Ectodermal cell (in vitro differentiated cells): ENCODE data around the gene PAEP.

ENCODE experiments used
- H3K27ac ChIP-seq: 2 replicates; pipeline ENCODE4 v1.7.0; 2013; ENCODE audit warnings: mild to moderate bottlenecking, low read depth, low read length; ENCODE audit not compliant: insufficient read depth, poor library complexity, severe bottlenecking
- H3K27me3 ChIP-seq: 2 replicates; pipeline ENCODE4 v1.7.0; 2013; ENCODE audit warnings: mild to moderate bottlenecking, low read length; ENCODE audit not compliant: insufficient read depth, control insufficient read depth, poor library complexity, severe bottlenecking
- H3K36me3 ChIP-seq: one replicate; pipeline ENCODE4 v1.7.0; 2013; ENCODE audit warnings: low read length; ENCODE audit not compliant: control insufficient read depth, insufficient read depth
- H3K4me1 ChIP-seq: one replicate; pipeline ENCODE4 v1.7.0; 2013; ENCODE audit warnings: low read length; ENCODE audit not compliant: control insufficient read depth, insufficient read depth
- H3K4me3 ChIP-seq: 2 replicates; pipeline ENCODE4 v1.7.0; 2013; ENCODE audit warnings: low read depth, low read length, control low read depth; ENCODE audit not compliant: insufficient read depth
- H3K9me3 ChIP-seq: 2 replicates; pipeline ENCODE4 v1.7.0; 2013; ENCODE audit warnings: mild to moderate bottlenecking, low read length, moderate library complexity; ENCODE audit not compliant: control insufficient read depth
- WGBS, 2 experiments: methylation state at CpG; one replicate each; pipeline ENCODE4 v1.1.7; 2013; ENCODE audit warnings: missing lambda C conversion rate in 2 of 2; 5-methylcytosine and 5-hydroxymethylcytosine counted together

Gene PAEP

GRCh38 chr9:135577256-135577655 is 15.7 kb downstream of the PAEP start:
- no peaks in the 10 kb centered on the region for H3K9me3 ChIP-seq
- H3K4me1 ChIP-seq: no peaks in the 10 kb centered on the region
- no peak overlapping the region for H3K4me3 ChIP-seq
- no peaks in the 10 kb centered on the region for H3K36me3 ChIP-seq
- H3K27ac ChIP-seq: no peak overlapping the region
- H3K27me3 ChIP-seq: no peaks in the 10 kb centered on the region
- WGBS, 2 experiments: 91 to 93% methylated on average over 10 of the region's 10 CpGs

- H3K4me3 ChIP-seq: no peak overlapping the region
- 57 to 58% methylated on average over 2 of the region's 2 CpGs for WGBS, 2 experiments
- no peak overlapping the region for H3K27ac ChIP-seq
- no peaks in the 10 kb centered on the region for H3K9me3 ChIP-seq
- H3K36me3 ChIP-seq: no peaks in the 10 kb centered on the region
- H3K4me1 ChIP-seq: no peaks in the 10 kb centered on the region
- no peaks in the 10 kb centered on the region for H3K27me3 ChIP-seq
Observed at GRCh38 chr9:135579356-135579755, 17.8 kb downstream of the PAEP start.

- H3K36me3 ChIP-seq: no peaks in the 10 kb centered on the region
- no peaks in the 10 kb centered on the region for H3K4me1 ChIP-seq
- no peak overlapping the region for H3K27ac ChIP-seq
- H3K9me3 ChIP-seq: no peaks in the 10 kb centered on the region
- no peak overlapping the region for H3K4me3 ChIP-seq
- H3K27me3 ChIP-seq: no peaks in the 10 kb centered on the region
- 79 to 81% methylated on average over 10 of the region's 10 CpGs for WGBS, 2 experiments
Observed at GRCh38 chr9:135579889-135580660, 18.5 kb downstream of the PAEP start.

- WGBS, 2 experiments: 95% methylated on average over 11 of the region's 11 CpGs
- H3K4me1 ChIP-seq: no peaks in the 10 kb centered on the region
- no peak overlapping the region for H3K4me3 ChIP-seq
- no peaks in the 10 kb centered on the region for H3K36me3 ChIP-seq
- H3K27me3 ChIP-seq: no peaks in the 10 kb centered on the region
- no peaks in the 10 kb centered on the region for H3K9me3 ChIP-seq
- H3K27ac ChIP-seq: no peak overlapping the region
Observed at GRCh38 chr9:135580664-135581380, 19.3 kb downstream of the PAEP start.

DNA sequence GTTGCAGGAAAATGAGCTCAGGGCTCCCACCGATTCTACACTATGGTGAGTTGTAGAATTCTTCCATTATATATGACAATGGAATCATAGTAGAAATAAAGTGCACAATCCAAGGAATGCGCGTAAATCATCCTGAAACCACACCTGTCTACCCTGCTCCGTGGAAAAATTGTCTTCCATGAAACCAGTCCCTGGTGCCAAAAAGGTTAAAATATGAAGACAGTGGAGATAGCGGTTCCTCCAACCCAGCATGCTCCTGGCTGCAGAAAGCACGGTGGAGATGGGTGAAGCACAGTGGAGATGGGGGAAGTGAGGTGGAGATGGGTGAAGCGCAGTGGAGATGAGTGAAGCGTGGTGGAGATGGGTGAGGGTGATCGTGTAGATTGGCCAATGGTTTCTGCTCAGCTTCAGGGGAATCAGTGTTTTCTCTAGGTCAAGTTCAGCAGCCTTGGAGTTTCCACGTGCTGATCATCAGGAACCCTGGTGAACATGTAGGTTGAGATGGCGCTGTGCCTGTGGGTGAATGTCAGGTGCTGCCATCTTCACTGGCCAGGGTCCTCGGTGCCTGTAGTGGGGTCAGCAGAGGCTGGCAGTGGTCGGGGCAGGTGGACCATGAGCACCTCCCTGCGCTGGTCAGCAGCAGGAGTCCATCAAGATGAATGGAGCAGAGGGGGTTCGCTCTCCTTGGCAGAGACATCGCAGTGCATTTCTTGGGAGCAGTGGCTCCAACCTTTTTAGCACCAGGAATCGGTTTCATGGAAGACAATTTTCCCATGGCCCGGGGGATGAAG is 20.3 kb downstream of the PAEP start:
- WGBS, 2 experiments: 93 to 95% methylated on average over 17 to 18 of the region's 18 CpGs
- Histone ChIP-seq H3K36me3 (no peaks in the 10 kb centered on the region), H3K27me3 (no peaks in the 10 kb centered on the region), H3K4me1 (no peaks in the 10 kb centered on the region), H3K4me3 (no peak overlapping the region), H3K27ac (no peak overlapping the region), H3K9me3 (no peaks in the 10 kb centered on the region)

- H3K36me3 ChIP-seq: no peaks in the 10 kb centered on the region
- no peaks in the 10 kb centered on the region for H3K9me3 ChIP-seq
- no peak overlapping the region for H3K27ac ChIP-seq
- H3K4me1 ChIP-seq: no peaks in the 10 kb centered on the region
- 95 to 96% methylated on average over 14 of the region's 14 CpGs for WGBS, 2 experiments
- no peak overlapping the region for H3K4me3 ChIP-seq
- no peaks in the 10 kb centered on the region for H3K27me3 ChIP-seq
Observed at GRCh38 chr9:135582541-135582940, 21.0 kb downstream of the PAEP start.

- WGBS, 2 experiments: 90 to 92% methylated on average over 19 of the region's 19 CpGs
- no peak overlapping the region for H3K4me3 ChIP-seq
- H3K27ac ChIP-seq: no peak overlapping the region
- H3K27me3 ChIP-seq: no peaks in the 10 kb centered on the region
- no peaks in the 10 kb centered on the region for H3K9me3 ChIP-seq
- no peaks in the 10 kb centered on the region for H3K36me3 ChIP-seq
- no peaks in the 10 kb centered on the region for H3K4me1 ChIP-seq
Observed at GRCh38 chr9:135582966-135583687, 21.6 kb downstream of the PAEP start.

DNA sequence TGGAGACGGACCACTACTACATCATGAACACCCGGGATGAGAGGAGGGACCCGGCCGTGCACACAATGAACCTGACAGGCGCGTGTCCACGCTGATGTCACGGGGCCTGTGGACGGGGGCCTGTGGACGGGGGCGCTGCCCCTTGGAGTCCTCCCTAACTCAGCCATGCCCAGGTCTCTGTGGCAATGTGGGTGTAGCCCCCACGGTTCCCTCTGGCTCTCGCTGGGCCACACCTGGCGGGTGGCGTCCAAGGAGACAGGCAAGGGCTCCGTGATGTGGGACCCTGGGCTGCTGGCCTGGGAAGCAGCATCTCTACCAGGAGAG is 22.1 kb downstream of the PAEP start:
- Histone ChIP-seq H3K27ac (no peak overlapping the region), H3K4me1 (no peaks in the 10 kb centered on the region), H3K36me3 (no peaks in the 10 kb centered on the region), H3K4me3 (no peak overlapping the region), H3K9me3 (no peaks in the 10 kb centered on the region), H3K27me3 (no peaks in the 10 kb centered on the region)
- 95 to 97% methylated on average over 16 of the region's 16 CpGs for WGBS, 2 experiments

DNA sequence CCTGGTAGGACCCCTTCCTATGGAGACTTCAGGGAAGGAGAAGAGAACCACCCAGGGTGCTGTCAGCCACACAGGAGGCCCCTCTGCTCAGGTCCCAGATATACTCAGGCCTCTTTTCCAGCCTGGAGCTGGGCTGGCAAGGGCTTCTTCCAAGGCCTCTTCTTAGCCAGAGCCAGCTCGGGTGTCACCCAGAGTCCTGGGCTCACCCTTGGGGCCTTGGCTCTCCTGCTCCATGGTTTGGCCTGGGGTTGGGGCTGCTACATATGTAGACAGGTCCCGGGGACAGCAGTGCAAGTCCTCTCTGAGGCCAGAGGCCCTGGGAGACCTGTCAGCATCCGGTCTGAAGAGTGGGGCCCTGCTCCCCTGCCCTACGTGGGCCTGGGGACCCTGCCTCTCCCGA is 22.8 kb downstream of the PAEP start:
- H3K27ac ChIP-seq: no peak overlapping the region
- H3K36me3 ChIP-seq: no peaks in the 10 kb centered on the region
- no peaks in the 10 kb centered on the region for H3K27me3 ChIP-seq
- WGBS, 2 experiments: 89 to 90% methylated on average over 5 of the region's 5 CpGs
- H3K4me3 ChIP-seq: no peak overlapping the region
- H3K4me1 ChIP-seq: no peaks in the 10 kb centered on the region
- no peaks in the 10 kb centered on the region for H3K9me3 ChIP-seq

- H3K4me3 ChIP-seq: no peak overlapping the region
- H3K27me3 ChIP-seq: no peaks in the 10 kb centered on the region
- 87% methylated on average over 15 to 16 of the region's 16 CpGs for WGBS, 2 experiments
- H3K4me1 ChIP-seq: no peaks in the 10 kb centered on the region
- no peaks in the 10 kb centered on the region for H3K9me3 ChIP-seq
- no peaks in the 10 kb centered on the region for H3K36me3 ChIP-seq
- H3K27ac ChIP-seq: no peak overlapping the region
Observed at GRCh38 chr9:135584934-135585333, 23.4 kb downstream of the PAEP start.
